Panc1 (cell line): ENCODE results near the gene ROMO1. TPM values are rescaled to one million over a fixed set of nuclear protein-coding genes. Genes with fewer than 3 reads are reported as not detected.

Source experiments
- ATAC-seq: fragments of 200-7000 bp; cut with Tn5 transposase; 2 replicates; pipeline ENCODE4 v1.9.1; 2020; ENCODE audit warnings: mild to moderate bottlenecking, moderate library complexity
- BruUV-seq: library from RNA; stranded (reverse); fragments of 400-500 nt; replicated peaks from 2 replicates; lab custom pipeline; 2021; lab: Mats Ljungman, UMichigan
- CTCF ChIA-PET: fragments of 300-600 bp; sonication (Branson Sonifier 250); formaldehyde crosslinking; loops from one replicate; lab custom pipeline; 2022; ENCODE audit warnings: antibody characterized with exemption; lab: Charles Lee
- POLR2A ChIA-PET: fragments of 300-600 bp; sonication (Branson Sonifier 250); formaldehyde crosslinking; loops from one replicate; lab custom pipeline; 2022; ENCODE audit warnings: antibody characterized with exemption; lab: Charles Lee
- DNase-seq: peaks from one replicate; pipeline ENCODE4 v3.0.0-alpha.2; 2010; ENCODE audit warnings: low read depth, low spot score
- H3K27ac ChIP-seq: 2 replicates; pipeline ENCODE4 v1.5.1; 2011; ENCODE audit warnings: mild to moderate bottlenecking, low read length, inconsistent platforms
- H3K27me3 ChIP-seq: fragments of 200-500 bp; sonication (Bioruptor generic); 2 replicates; pipeline ENCODE4 v1.6.0; 2014; ENCODE audit warnings: low read length, inconsistent platforms; ENCODE audit not compliant: control insufficient read depth, insufficient read depth
- H3K36me3 ChIP-seq: fragments of 200-500 bp; sonication (Bioruptor generic); 2 replicates; pipeline ENCODE4 v1.5.1; 2014; ENCODE audit warnings: inconsistent platforms, mild to moderate bottlenecking, low read length, moderate library complexity; ENCODE audit not compliant: control insufficient read depth, insufficient read depth
- H3K4me1 ChIP-seq: 2 replicates; pipeline ENCODE4 v1.5.1; 2011; ENCODE audit warnings: inconsistent platforms, mild to moderate bottlenecking, low read length, moderate library complexity; ENCODE audit not compliant: control insufficient read depth, insufficient read depth
- H3K4me3 ChIP-seq, 2 experiments: 2 replicates each; pipeline ENCODE4 v1.5.1; 2011 to 2012; ENCODE audit warnings: low read depth in 2 of 2, low read length in 2 of 2, mild to moderate bottlenecking in 2 of 2, inconsistent platforms in 1 of 2, moderate library complexity in 1 of 2
- H3K9me3 ChIP-seq: fragments of 200-500 bp; sonication (Bioruptor generic); 2 replicates; pipeline ENCODE4 v1.5.1; 2014; ENCODE audit warnings: low read depth, mild to moderate bottlenecking, inconsistent platforms, low read length, moderate library complexity; ENCODE audit not compliant: control insufficient read depth, insufficient read depth
- CTCF ChIP-seq: fragments of 450-650 bp; IDR thresholded peaks from 2 replicates; pipeline ENCODE4 v1.5.1; 2017; ENCODE audit warnings: mild to moderate bottlenecking
- POLR2AphosphoS5 ChIP-seq: IDR thresholded peaks from 2 replicates; pipeline ENCODE4 v1.6.1; 2012; ENCODE audit warnings: mild to moderate bottlenecking, low read depth, low read length, moderate library complexity
- REST ChIP-seq, 2 experiments: IDR thresholded peaks; 2 replicates each; pipeline ENCODE4 v1.6.1; 2011 to 2012; ENCODE audit warnings: low read depth in 2 of 2, control low read depth in 1 of 2, low read length in 1 of 2, mild to moderate bottlenecking in 1 of 2, moderate library complexity in 1 of 2; ENCODE audit not compliant: insufficient read depth in 1 of 2
- SIN3A ChIP-seq: IDR thresholded peaks from 2 replicates; pipeline ENCODE4 v1.6.1; 2012; ENCODE audit warnings: low read depth, mild to moderate bottlenecking, low read length, moderate library complexity, borderline replicate concordance; ENCODE audit not compliant: insufficient read depth
- TCF7L2 ChIP-seq: IDR thresholded peaks from 2 replicates; pipeline ENCODE4 v1.6.1; 2011; ENCODE audit warnings: mild to moderate bottlenecking, low read depth, low read length, inconsistent platforms
- in situ Hi-C: cut with HindIII; loops from 2 replicates; pipeline ENCODE4 v1.10.0; 2016; ENCODE audit warnings: low sequenced_read_pairs, low pct_unique_long_range_greater_than_20kb
- intact Hi-C: fragments of 100-400 bp; cut with micrococcal nuclease; formaldehyde crosslinking; loops from one replicate; pipeline ENCODE4 v1.10.0; 2022; ENCODE audit not compliant: unreplicated experiment
- total RNA-seq: library from RNA; stranded (reverse); gene quantifications from one replicate; pipeline ENCODE4 v1.2.1, GENCODE V29; 2021; ENCODE audit not compliant: unreplicated experiment

The ROMO1 gene
- total RNA-seq, 1 experiment from 2014 or later: 319 TPM

DNA sequence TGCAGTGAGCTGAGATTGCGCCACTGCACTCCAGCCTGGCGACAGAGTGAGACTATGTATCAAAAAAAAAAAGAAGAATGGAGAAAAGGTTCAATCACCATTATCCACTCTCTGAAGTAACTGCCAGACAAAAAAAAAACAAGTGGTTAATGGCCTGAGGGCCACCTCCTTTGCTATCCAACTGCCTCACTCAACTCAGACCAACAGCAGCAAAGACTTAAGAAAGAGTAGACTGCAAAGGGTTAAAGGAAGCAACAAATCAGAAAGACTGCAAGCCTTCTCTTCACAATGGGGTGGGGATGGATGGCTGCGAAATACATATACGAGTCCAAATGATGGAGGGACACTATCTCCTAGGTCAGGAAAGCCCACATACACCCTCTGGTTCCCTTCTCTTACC lies 3.2 kb upstream of the ROMO1 start:
- H3K4me3 ChIP-seq: no peak overlapping the region
- BruUV-seq: no TSS peak
- peaks cover 9% of the 10 kb centered on the region; the same call in 1 of the 2 replicates for H3K36me3 ChIP-seq
- no peaks in the 10 kb centered on the region for H3K9me3 ChIP-seq
- peaks cover 12% of the 10 kb centered on the region; the same call in 1 of the 2 replicates for H3K4me1 ChIP-seq
- no peak overlapping the region for H3K27ac ChIP-seq
- ChIA-PET CTCF (interaction anchor here (0.6 kb wide), 1 partner anchor 10 kb away, joined by 5 read pairs; no protein-coding TSS in a partner anchor), POLR2A (no interaction called here)
- ATAC-seq (no peak), DNase-seq (no peak)
- in situ Hi-C loops: no loop called here
- intact Hi-C loops: no loop called here
- H3K27me3 ChIP-seq: no peaks in the 10 kb centered on the region
- TF ChIP-seq TCF7L2 (no peak), POLR2AphosphoS5 (no peak), REST (IDR thresholded peaks at IDR 0.05; ENCODE audit: insufficient read depth in 1 of 2, low read depth in 2 of 2, low read length in 1 of 2) (no peak), CTCF (no peak), SIN3A (no peak)

- H3K27ac ChIP-seq: peak overlapping the region; percentile 93
- H3K27me3 ChIP-seq: no peaks in the 10 kb centered on the region
- BruUV-seq: no TSS peak
- peaks cover 18% of the 10 kb centered on the region for H3K4me1 ChIP-seq
- POLR2A ChIA-PET: interaction anchor here (0.6 kb wide), 1 partner anchor 184 kb away, joined by 3 read pairs; no protein-coding TSS in a partner anchor
- DNase-seq: no peak
- H3K9me3 ChIP-seq: no peaks in the 10 kb centered on the region
- intact Hi-C loops (no loop called here), in situ Hi-C loops (no loop called here)
- CTCF ChIA-PET: no interaction called here
- no peak for TF ChIP-seq SIN3A
- no peak for TF ChIP-seq POLR2AphosphoS5
- TF ChIP-seq REST (IDR thresholded peaks at IDR 0.05; ENCODE audit: insufficient read depth in 1 of 2, low read depth in 2 of 2, low read length in 1 of 2): no peak
- no peak for TF ChIP-seq CTCF
- no peak for TF ChIP-seq TCF7L2
- H3K4me3 ChIP-seq: peak overlapping the region; percentile 80 to 86
- H3K36me3 ChIP-seq: peaks cover 15% of the 10 kb centered on the region
- ATAC-seq: no peak
These were observed 1.4 kb upstream of the ROMO1 start for GRCh38 chr20:35697696-35698297.
